Measurements from ENCODE around the gene CLPTM1L.
"Not testable (repeated sequence)": the region's sequence is repeated elsewhere in the genome, so short reads cannot be mapped to it uniquely, and the experiment has no call there.

Gene CLPTM1L

DNA sequence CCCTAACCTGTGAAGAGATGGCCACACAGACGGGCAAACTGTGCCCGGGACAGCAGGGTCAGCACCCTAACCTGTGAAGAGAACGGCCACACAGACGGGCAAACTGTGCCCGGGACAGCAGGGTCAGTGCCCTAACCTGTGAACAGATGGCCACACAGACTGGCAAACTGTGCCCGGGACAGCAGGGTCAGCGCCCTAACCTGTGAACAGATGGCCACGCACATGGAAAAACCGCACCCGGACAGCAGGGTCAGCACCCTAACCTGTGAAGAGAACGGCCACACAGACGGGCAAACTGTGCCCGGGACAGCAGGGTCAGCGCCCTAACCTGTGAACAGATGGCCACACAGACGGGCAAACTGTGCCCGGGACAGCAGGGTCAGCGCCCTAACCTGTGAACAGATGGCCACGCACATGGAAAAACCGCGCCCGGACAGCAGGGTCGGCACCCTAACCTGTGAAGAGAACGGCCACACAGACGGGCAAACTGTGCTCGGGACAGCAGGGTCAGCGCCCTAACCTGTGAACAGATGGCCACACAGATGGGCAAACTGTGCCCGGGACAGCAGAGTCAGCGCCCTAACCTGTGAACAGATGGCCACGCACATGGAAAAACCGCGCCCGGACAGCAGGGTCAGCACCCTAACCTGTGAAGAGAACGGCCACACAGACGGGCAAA lies 5.6 kb downstream of the CLPTM1L start:
- not testable (repeated sequence) for DNase-seq

- no peak for DNase-seq
Measured at GRCh38 chr5:1338506-1339070, 6.3 kb downstream of the CLPTM1L start.

GRCh38 chr5:1338196-1338490 lies 6.8 kb downstream of the CLPTM1L start:
- DNase-seq: no peak

GRCh38 chr5:1337489-1338195 lies 7.3 kb downstream of the CLPTM1L start:
- DNase-seq: no peak

DNA sequence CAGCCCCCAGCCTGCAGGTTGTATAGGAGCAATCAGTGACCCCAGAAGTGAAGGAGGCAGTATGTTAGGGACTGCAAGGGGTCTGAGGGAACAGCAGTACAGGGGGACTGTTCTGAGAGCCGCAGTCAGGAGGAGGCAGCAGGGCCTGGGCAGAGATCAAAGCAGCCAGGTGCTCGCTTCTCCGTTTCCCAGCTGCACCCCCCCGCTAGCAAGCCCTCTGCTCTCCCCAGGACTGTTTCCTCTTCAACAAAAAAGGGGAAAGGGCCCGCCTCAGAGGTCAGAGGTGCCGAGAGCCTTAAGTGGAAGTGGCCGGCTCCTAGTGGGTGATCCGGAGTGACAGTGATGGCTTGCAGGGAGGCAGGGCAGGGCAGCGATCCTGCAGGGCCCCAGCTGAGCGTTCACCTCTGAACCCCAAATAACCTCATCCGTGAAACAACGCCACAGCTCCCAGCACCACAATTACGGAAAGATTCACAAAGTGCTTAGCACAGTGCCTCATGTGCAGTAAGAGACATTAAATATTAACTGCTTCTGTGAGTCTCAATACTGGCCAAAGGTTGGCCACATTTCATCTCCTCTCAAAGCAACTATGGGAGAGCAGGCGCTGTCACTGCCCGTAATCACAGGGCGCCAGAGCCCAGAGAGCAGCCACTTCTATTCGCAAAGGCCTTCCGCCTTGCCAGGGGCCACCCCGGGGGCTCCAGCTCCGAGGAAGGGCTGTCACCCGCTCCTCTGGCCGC lies 8.0 kb downstream of the CLPTM1L start:
- no peak for DNase-seq

DNA sequence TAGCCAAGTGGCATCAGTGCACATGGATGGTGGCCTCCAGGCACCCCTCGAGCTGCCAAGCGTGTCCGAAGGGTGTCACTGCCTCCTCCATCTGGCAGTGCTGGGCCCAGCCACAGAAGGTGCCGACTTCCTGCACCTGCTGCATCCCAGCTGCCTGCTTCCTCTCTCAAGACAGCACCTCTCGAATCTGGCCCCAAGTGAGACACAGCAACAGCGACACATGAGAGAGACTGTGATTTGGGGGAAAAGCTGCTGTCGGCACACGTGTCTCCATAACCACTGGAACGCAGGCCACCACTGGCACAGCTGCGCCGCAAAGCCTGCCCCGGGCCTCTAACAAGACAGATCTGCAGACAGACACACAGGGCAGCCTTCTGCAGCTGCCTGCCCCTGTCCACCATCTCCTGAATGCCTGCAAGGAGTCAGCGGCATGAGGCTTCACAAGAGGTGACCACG lies 8.8 kb downstream of the CLPTM1L start:
- no peak for DNase-seq

DNA sequence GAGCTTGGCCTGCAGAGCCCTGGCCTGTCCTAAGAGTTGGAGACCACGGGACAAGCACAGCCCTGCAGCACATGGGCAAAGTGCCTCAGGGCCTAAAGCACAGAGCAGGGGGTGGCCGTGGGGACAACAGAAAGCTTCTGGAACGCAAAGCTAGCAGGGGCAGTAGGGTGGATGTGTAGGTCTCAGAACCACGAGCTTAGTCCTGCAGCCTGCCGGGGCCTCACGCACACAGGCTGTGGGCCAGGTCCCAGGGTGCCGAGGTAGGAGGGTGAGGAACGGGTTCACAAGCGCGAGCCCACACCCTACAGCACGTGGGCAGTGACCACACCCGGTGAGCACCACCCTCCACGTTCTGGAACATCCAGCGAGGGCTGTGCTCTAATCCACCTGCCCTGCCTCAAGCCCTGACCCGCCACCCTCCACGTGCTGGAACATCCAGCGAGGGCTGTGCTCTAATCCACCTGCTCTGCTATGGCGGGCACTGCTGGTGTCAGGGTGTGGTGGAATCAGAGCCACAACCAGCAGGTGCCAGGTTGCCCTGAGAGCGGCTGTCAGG lies 9.3 kb downstream of the CLPTM1L start:
- no peak for DNase-seq

GRCh38 chr5:1334831-1335539 lies 9.9 kb downstream of the CLPTM1L start:
- no peak for DNase-seq

DNA sequence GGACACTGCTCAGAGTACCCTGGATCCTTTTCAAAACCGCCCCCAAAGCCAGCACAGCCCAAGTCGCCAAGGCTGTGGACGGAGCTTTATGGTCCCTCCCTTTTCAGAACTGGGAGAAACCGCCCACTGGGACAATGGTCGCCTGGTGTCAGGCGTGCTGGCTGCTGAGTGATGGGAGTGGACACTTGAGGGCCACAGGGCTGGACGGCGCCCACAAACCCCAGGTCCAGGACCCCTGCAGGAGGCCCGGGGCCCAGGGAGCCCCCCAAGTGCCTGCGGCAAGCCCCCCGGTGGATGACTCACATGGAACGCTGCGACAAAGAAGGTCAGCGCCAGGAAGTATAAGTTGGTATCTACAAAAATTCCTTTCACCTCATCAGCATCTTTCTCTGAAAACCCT lies 10.9 kb downstream of the CLPTM1L start:
- DNase-seq: no peak

DNA sequence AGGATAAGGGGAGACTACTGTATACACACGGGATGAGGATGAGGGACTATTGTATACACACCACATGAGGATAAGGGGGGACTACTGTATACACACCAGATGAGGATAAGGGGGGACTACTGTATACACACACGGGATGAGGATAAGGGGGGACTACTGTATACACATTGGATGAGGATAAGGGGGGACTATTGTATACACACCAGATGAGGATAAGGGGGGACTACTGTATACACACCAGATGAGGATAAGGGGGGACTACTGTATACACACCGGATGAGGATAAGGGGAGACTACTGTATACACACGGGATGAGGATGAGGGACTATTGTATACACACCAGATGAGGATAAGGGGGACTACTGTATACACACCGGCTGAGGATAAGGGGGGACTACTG lies 11.6 kb downstream of the CLPTM1L start:
- DNase-seq: not testable (repeated sequence)

GRCh38 chr5:1332461-1333001 lies 12.4 kb downstream of the CLPTM1L start:
- no peak for DNase-seq

GRCh38 chr5:1331861-1332405 lies 13.0 kb downstream of the CLPTM1L start:
- no peak for DNase-seq

DNA sequence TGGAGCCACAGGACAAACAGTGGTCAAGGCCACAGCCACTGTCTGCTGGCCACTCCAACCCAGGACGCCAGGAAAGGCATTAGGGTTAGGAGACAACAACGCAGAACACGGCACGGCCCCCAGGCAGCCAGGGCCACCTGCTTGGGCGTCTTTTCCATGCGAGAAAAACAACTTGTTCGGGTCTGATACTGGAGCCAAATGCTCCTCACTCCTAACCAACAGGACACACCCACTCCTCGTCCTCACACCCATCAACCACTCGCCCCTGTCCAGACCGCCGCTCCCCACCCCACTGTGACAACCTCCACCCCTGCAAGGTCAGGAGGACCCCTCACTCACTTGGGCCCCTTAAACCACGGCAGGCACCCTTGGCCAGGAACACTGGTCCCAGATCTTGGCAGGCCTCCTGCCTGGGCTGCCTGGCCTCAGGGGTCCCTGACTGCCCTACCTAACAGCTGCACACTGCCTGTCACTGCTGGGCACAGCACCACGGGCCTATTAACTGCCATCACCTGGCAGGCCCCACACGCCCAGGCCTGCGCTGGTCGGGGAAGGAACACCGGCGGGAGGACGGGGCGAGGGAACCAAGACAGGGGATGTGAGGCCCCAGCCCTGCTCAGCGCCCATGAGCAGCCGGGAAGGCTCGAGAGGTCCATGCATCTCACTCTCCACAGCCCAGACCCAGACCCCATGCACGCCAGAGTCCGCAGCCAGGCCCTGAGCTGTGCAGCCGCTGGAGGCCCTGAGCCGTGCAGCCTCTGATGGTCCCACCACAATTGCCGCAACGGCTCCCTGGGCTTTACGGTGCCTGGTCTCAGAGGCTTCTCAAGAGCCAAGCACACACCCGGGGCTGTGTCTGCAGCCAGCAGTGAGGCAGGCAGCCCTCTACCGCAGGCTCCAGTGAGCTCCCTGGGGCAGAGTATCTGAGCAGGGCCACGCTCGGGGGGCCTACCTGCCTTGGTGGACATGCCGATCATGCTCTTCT lies 13.8 kb downstream of the CLPTM1L start:
- DNase-seq: no peak

DNA sequence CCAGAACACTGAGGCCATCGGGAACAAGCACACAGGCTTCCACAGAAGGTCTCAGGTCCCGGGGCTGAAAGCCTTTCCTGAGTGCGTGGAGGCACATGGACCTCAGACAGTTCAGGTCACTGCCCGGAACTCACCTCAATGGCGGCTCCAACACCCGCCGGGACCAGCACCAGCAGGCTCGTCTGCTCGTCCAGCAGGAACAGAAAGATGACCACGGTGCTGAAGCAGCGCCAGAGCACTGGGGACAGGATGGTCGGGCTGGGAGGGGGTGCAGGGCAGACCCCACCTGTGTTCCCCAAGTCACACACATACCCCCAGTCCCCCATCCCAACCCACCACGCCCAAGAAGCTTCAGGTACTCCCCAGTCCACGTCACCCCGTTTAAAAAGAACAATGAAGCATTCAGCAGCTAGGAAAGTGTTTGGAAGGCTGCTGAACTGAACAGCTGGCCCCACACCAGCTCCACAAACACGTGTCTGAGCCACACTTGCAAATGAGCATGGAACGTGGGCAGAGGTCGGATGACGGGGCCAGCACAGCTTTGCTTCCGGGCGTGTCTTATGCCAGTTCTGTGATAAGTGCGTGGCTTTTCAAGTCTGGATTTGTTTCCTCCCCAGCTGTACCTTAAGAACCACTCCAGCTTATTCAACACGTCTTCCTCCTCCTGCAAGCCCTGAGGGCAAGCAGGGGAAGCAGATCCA lies 14.6 kb downstream of the CLPTM1L start:
- no peak for DNase-seq

DNA sequence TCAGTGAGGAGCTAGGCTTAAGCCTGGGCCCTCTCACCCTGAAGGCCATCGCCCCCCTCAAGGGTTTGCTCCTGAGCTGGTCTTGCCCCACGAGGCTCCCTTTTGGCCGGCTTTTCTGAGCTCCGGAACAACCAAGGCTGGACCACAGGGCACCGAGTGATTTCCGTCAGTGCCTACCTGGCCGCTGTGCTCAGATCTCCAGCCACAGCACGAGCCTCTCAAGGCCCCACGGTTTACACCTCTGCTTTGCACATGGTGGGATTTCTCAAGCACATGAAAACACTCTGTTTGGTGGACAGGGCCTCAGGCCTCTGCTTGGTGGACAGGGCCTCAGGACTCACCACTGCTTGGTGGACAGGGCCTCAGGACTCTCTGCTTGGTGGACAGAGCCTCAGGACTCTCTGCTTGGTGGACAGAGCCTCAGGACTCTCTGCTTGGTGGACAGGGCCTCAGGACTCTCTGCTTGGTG lies 15.8 kb downstream of the CLPTM1L start:
- no peak for DNase-seq

DNA sequence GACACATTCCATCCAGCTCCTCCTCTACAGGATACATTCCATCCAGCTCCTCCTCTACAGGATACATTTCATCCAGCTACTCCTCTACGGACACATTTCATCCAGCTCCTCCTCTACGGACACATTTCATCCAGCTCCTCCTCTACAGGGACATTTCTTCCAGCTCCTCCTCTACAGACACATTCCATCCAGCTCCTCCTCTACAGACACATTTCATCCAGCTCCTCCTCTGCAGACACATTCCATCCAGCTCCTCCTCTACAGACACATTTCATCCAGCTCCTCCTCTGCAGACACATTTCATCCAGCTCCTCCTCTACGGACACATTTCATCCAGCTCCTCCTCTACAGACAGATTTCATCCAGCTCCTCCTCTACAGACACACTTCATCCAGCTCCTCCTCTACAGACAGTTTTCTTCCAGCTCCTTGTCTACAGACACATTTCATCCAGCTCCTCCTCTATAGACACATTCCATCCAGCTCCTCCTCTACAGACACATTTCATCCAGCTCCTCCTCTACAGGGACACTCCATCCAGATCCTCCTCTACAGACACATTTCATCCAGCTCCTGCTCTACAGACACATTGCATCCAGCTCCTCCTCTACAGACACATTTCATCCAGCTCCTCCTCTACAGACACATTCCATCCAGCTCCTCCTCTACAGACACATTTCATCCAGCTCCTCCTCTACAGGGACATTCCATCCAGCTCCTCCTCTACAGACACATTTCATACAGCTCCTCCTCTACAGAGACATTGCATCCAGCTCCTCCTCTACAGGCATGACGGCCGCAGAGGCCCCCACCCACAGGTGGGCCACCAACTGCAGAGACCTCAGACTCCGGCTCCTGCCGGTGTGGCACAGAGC lies 16.4 kb downstream of the CLPTM1L start:
- not testable (repeated sequence) for DNase-seq

DNA sequence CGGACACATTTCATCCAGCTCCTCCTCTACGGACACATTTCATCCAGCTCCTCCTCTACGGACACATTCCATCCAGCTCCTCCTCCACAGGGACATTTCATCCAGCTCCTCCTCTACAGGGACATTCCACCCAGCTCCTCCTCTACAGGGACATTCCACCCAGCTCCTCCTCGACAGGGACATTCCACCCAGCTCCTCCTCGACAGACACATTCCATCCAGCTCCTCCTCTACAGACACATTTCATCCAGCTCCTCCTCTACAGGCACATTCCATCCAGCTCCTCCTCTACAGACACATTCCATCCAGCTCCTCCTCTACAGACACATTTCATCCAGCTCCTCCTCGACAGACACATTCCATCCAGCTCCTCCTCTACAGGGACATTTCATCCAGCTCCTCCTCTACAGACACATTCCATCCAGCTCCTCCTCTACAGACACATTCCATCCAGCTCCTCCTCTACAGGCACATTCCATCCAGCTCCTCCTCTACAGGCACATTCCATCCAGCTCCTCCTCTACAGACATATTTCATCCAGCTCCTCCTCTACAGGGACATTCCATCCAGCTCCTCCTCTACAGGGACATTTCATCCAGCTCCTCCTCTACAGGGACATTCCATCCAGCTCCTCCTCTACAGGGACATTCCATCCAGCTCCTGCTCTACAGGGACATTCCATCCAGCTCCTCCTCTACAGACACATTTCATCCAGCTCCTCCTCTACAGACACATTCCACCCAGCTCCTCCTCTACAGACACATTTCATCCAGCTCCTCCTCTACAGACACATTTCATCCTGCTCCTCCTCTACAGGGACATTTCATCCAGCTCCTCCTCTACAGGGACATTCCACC lies 17.8 kb downstream of the CLPTM1L start:
- not testable (repeated sequence) for DNase-seq

- not testable (repeated sequence) for DNase-seq
Measured at GRCh38 chr5:1326532-1326875, 18.4 kb downstream of the CLPTM1L start.
